HepG2 (cell line): ENCODE measurements around the gene TET3. TPM values are rescaled to one million over a fixed set of nuclear protein-coding genes. Genes with fewer than 3 reads are reported as not detected.

Source experiments
- AGO1 ChIP-seq: fragments of 200-400 bp; formaldehyde crosslinking; IDR thresholded peaks from 2 replicates; pipeline ENCODE4 v1.6.1; 2017; ENCODE audit warnings: mild to moderate bottlenecking, low read depth, low read length, moderate library complexity; ENCODE audit not compliant: poor library complexity, severe bottlenecking
- DRAP1 ChIP-seq: IDR thresholded peaks from 2 replicates; pipeline ENCODE4 v1.6.1; 2016; ENCODE audit warnings: missing genetic modification reagents, missing compliant biosample characterization
- ELF4 ChIP-seq: sonication (generic); formaldehyde crosslinking; IDR thresholded peaks from 2 replicates; pipeline ENCODE4 v1.5.0; 2020; ENCODE audit warnings: missing genetic modification reagents, mild to moderate bottlenecking, moderate library complexity, borderline replicate concordance
- HDAC2 ChIP-seq: sonication (generic); formaldehyde crosslinking; IDR thresholded peaks from 2 replicates; pipeline ENCODE4 v1.4.0; 2020; ENCODE audit warnings: missing genetic modification reagents
- HIVEP1 ChIP-seq: sonication (generic); formaldehyde crosslinking; IDR thresholded peaks from 2 replicates; pipeline ENCODE4 v1.4.0; 2020; ENCODE audit warnings: mild to moderate bottlenecking, missing genetic modification reagents
- MED13 ChIP-seq: sonication (generic); formaldehyde crosslinking; IDR thresholded peaks from 2 replicates; pipeline ENCODE4 v1.5.0; 2020; ENCODE audit warnings: missing genetic modification reagents
- MTA1 ChIP-seq: sonication (generic); formaldehyde crosslinking; IDR thresholded peaks from 2 replicates; pipeline ENCODE4 v1.4.0; 2020; ENCODE audit warnings: missing genetic modification reagents, mild to moderate bottlenecking, borderline replicate concordance
- MXD1 ChIP-seq: sonication (generic); formaldehyde crosslinking; IDR thresholded peaks from 2 replicates; pipeline ENCODE4 v1.4.0; 2020; ENCODE audit warnings: mild to moderate bottlenecking, missing genetic modification reagents
- NFYC ChIP-seq: IDR thresholded peaks from 2 replicates; pipeline ENCODE4 v1.6.1; 2016; ENCODE audit warnings: missing genetic modification reagents, missing compliant biosample characterization
- NKX3-1 ChIP-seq: sonication (generic); formaldehyde crosslinking; IDR thresholded peaks from 2 replicates; pipeline ENCODE4 v1.5.0; 2020; ENCODE audit warnings: missing genetic modification reagents
- PHF20 ChIP-seq: sonication (generic); formaldehyde crosslinking; IDR thresholded peaks from 2 replicates; pipeline ENCODE4 v1.5.0; 2020; ENCODE audit warnings: mild to moderate bottlenecking, missing genetic modification reagents
- PHF21A ChIP-seq: sonication (generic); formaldehyde crosslinking; IDR thresholded peaks from 2 replicates; pipeline ENCODE4 v1.5.0; 2020; ENCODE audit warnings: mild to moderate bottlenecking, missing genetic modification reagents
- RBM39 ChIP-seq: fragments of 200-400 bp; formaldehyde crosslinking; IDR thresholded peaks from one replicate; pipeline ENCODE4 v1.6.1; 2018; ENCODE audit warnings: antibody characterized with exemption, mild to moderate bottlenecking, low read depth, low read length; ENCODE audit not compliant: poor library complexity, severe bottlenecking
- SP4 ChIP-seq: sonication (generic); formaldehyde crosslinking; IDR thresholded peaks from 2 replicates; pipeline ENCODE4 v1.8.1; 2023; ENCODE audit warnings: mild to moderate bottlenecking, missing genetic modification reagents
- WIZ ChIP-seq: sonication (generic); formaldehyde crosslinking; IDR thresholded peaks from 2 replicates; pipeline ENCODE4 v1.5.1; 2020; ENCODE audit warnings: mild to moderate bottlenecking, missing genetic modification reagents
- ZBTB7B ChIP-seq: sonication (generic); formaldehyde crosslinking; IDR thresholded peaks from 2 replicates; pipeline ENCODE4 v1.4.0; 2020; ENCODE audit warnings: missing genetic modification reagents
- ZMYM3 ChIP-seq: sonication (generic); formaldehyde crosslinking; IDR thresholded peaks from 2 replicates; pipeline ENCODE4 v1.5.1; 2020; ENCODE audit warnings: mild to moderate bottlenecking, missing genetic modification reagents
- ZNF142 ChIP-seq: sonication (generic); formaldehyde crosslinking; IDR thresholded peaks from 2 replicates; pipeline ENCODE4 v1.4.0; 2020; ENCODE audit warnings: missing genetic modification reagents
- ZNF572 ChIP-seq: sonication (generic); formaldehyde crosslinking; IDR thresholded peaks from 2 replicates; pipeline ENCODE4 v1.5.1; 2020; ENCODE audit warnings: mild to moderate bottlenecking, missing genetic modification reagents
- ZNF615 ChIP-seq: sonication (generic); formaldehyde crosslinking; IDR thresholded peaks from 2 replicates; pipeline ENCODE4 v1.5.0; 2020; ENCODE audit warnings: mild to moderate bottlenecking, missing genetic modification reagents, borderline replicate concordance
- ZNF781 ChIP-seq: sonication (generic); formaldehyde crosslinking; IDR thresholded peaks from 2 replicates; pipeline ENCODE4 v1.5.1; 2020; ENCODE audit warnings: borderline replicate concordance, mild to moderate bottlenecking, missing genetic modification reagents; ENCODE audit errors: not compliant biosample characterization
- ZSCAN21 ChIP-seq: sonication (generic); formaldehyde crosslinking; IDR thresholded peaks from 2 replicates; pipeline ENCODE4 v1.8.0; 2022; ENCODE audit warnings: mild to moderate bottlenecking, missing genetic modification reagents, moderate library complexity, borderline replicate concordance
- polyA plus RNA-seq, 8 experiments: library from polyadenylated mRNA; depleted of rRNA in 3 of 8; stranded (reverse) in 7 of 8; unstranded in 1 of 8; fragments of >200 nt; fragmentation: Illumina TruSeq in 4 of 8; extraction: Trizol in 4 of 8; gene quantifications; 2 replicates each; pipeline versions ENCODE4 v1.2.1 to v1.2.3, GENCODE V29; 2011 to 2016; ENCODE audit warnings: low read depth in 4 of 8, missing spikeins in 1 of 8, mixed read lengths in 1 of 8; ENCODE audit not compliant: insufficient read depth in 1 of 8
- total RNA-seq, 5 experiments: library from RNA; depleted of rRNA; stranded (reverse); fragments of >200 nt; fragmentation: Illumina TruSeq; extraction: Trizol; gene quantifications; 2 replicates each; pipeline ENCODE4 v1.2.3, GENCODE V29; 2016; ENCODE audit warnings: low read depth in 1 of 5

TET3 gene
- total and polyA plus RNA-seq, 2 of the 13 experiments (the other 11 are each of a cell fraction or from before 2014, with no cell fraction given) = 4.3 to 6.8 TPM

GRCh38 chr2:73983322-73984202 lies 1.1 kb upstream of the TET3 start (continued):
- TF ChIP-seq HIVEP1 (CRISPR knock-in tag) (peak; percentile 11; the same call in 1 of the 2 replicates), ZNF781 (CRISPR knock-in tag) (peak; percentile 69), RBM39 (peak; percentile 62), SP4 (CRISPR knock-in tag) (0 out of 2 replicates have a peak, but pooled peaks have one; percentile 36), ZNF615 (CRISPR knock-in tag) (no peak), ZNF572 (CRISPR knock-in tag) (0 out of 2 replicates have a peak, but pooled peaks have one; percentile 79), DRAP1 (0 out of 2 replicates have a peak, but pooled peaks have one; percentile 6), NFYC (CRISPR knock-in tag) (no peak), MED13 (CRISPR knock-in tag) (peak; percentile 45; the same call in 1 of the 2 replicates), ZBTB7B (CRISPR knock-in tag) (0 out of 2 replicates have a peak, but pooled peaks have one; percentile 44), MXD1 (CRISPR knock-in tag) (peak; percentile 20; the same call in 1 of the 2 replicates), AGO1 (peak; percentile 86), MTA1 (CRISPR knock-in tag) (peak; percentile 16; the same call in 1 of the 2 replicates), PHF21A (CRISPR knock-in tag) (no peak), HDAC2 (CRISPR knock-in tag) (peak; percentile 33; the same call in 1 of the 2 replicates), NKX3-1 (CRISPR knock-in tag) (0 out of 2 replicates have a peak, but pooled peaks have one; percentile 60), ZSCAN21 (CRISPR knock-in tag) (0 out of 2 replicates have a peak, but pooled peaks have one; percentile 49), ZMYM3 (CRISPR knock-in tag) (0 out of 2 replicates have a peak, but pooled peaks have one; percentile 6), WIZ (CRISPR knock-in tag) (0 out of 2 replicates have a peak, but pooled peaks have one; percentile 14), PHF20 (CRISPR knock-in tag) (peak; percentile 40; the same call in 1 of the 2 replicates), ZNF142 (CRISPR knock-in tag) (no peak), ELF4 (no peak; the same call in 1 of the 2 replicates)
